Measurements from ENCODE around the gene GAGE12D. TPM values are rescaled to one million over a fixed set of nuclear protein-coding genes. Genes with fewer than 3 reads are reported as not detected.
"Not testable (repeated sequence)": the region's sequence is repeated elsewhere in the genome, so short reads cannot be mapped to it uniquely, and the experiment has no call there.

GAGE12D gene
- total and polyA plus RNA-seq, 2 of the 4 experiments (the other 2 are of a cell fraction) = not detected

- in situ Hi-C loops (cut with MboI; ENCODE audit: low sequenced_read_pairs) = not testable (repeated sequence)
Measured at GRCh38 chrX:49570100-49570499, 28.6 kb downstream of the GAGE12D start, which contains the start of gene GAGE12G. Gene GAGE12G, plus strand, starts transcription at chrX:49570400. Its CDS starts 1,155 bp downstream, at chrX:49571555.

GRCh38 chrX:49579649-49580048 lies 38.1 kb downstream of the GAGE12D start, which contains the start of gene GAGE12H:
Gene GAGE12H, plus strand, starts transcription at chrX:49579949. Its CDS starts 1,155 bp downstream, at chrX:49581104.
- H3K14ac ChIP-seq (replicated peaks; ENCODE audit: low read depth, low read length); H2AFZ ChIP-seq (replicated peaks; ENCODE audit: low read length, poor library complexity); H2BK5ac ChIP-seq (ENCODE audit: low read depth, low read length, poor library complexity, severe bottlenecking); H3K23ac ChIP-seq (ENCODE audit: low read depth, low read length); H4K20me1 ChIP-seq (ENCODE audit: insufficient read depth, low read length); H3K56ac ChIP-seq (ENCODE audit: extremely low read depth, insufficient read depth, low read length); H3K9me3 ChIP-seq (ENCODE audit: control insufficient read depth, insufficient read depth, low read length); H2AK5ac ChIP-seq (ENCODE audit: low read depth, low read length); H3K4me2 ChIP-seq (ENCODE audit: low read depth, low read length); H3K27me3 ChIP-seq (ENCODE audit: control insufficient read depth, insufficient read depth, low read length); in situ Hi-C loops (cut with MboI; ENCODE audit: low sequenced_read_pairs); H3K9ac ChIP-seq (ENCODE audit: low read depth, low read length); H3K18ac ChIP-seq (ENCODE audit: low read depth, low read length); ATAC-seq (ENCODE audit: low read depth); CTCF ChIA-PET; intact Hi-C loops (cut with micrococcal nuclease); H3K36me3 ChIP-seq (ENCODE audit: control insufficient read depth, insufficient read depth, low read length); H3K9me1 ChIP-seq (ENCODE audit: insufficient read depth, low read length); H2BK120ac ChIP-seq (ENCODE audit: low read depth, low read length); H4K91ac ChIP-seq (ENCODE audit: insufficient read depth, low read depth, low read length); H3K4me1 ChIP-seq (ENCODE audit: control insufficient read depth, insufficient read depth, low read length); H3K79me1 ChIP-seq (ENCODE audit: low read depth in 1 of 2, low read length in 2 of 2); H2BK20ac ChIP-seq (ENCODE audit: low read depth, low read length); H3K4ac ChIP-seq (ENCODE audit: low read depth, low read length); H4K5ac ChIP-seq (ENCODE audit: low read depth, low read length); H2BK15ac ChIP-seq (ENCODE audit: low read depth, low read length); dilution Hi-C loops (cut with HindIII; ENCODE audit: low sequenced_read_pairs, unreplicated experiment); DNase-seq; H3K27ac ChIP-seq (ENCODE audit: insufficient read depth, low read length); H3K4me3 ChIP-seq (ENCODE audit: insufficient read depth, low read depth, low read length); BruUV-seq (replicated peaks); H2AK9ac ChIP-seq (replicated peaks; ENCODE audit: low read depth, low read length, poor library complexity); H4K8ac ChIP-seq (ENCODE audit: low read depth in 2 of 2, low read length in 2 of 2); POLR2A ChIA-PET (ENCODE audit: unreplicated experiment): not testable (repeated sequence)
- WGBS, 2 experiments (ENCODE audit: extremely low coverage in 2 of 2, insufficient read length in 1 of 2) = no CpG with 5 or more reads among the region's 16 CpGs

More at GRCh38 chrX:49570100-49570499, 28.6 kb downstream of the GAGE12D start, which contains the start of gene GAGE12G:
- H2AK9ac ChIP-seq (replicated peaks; ENCODE audit: low read depth, low read length, poor library complexity); H3K4ac ChIP-seq (ENCODE audit: low read depth, low read length); H3K9me3 ChIP-seq (ENCODE audit: control insufficient read depth, insufficient read depth, low read length); H2AK5ac ChIP-seq (ENCODE audit: low read depth, low read length); POLR2A ChIA-PET (ENCODE audit: unreplicated experiment); BruUV-seq (replicated peaks); DNase-seq; H2BK120ac ChIP-seq (ENCODE audit: low read depth, low read length); H3K4me3 ChIP-seq (ENCODE audit: insufficient read depth, low read depth, low read length); H4K20me1 ChIP-seq (ENCODE audit: insufficient read depth, low read length); H3K14ac ChIP-seq (replicated peaks; ENCODE audit: low read depth, low read length); H3K79me1 ChIP-seq (ENCODE audit: low read depth in 1 of 2, low read length in 2 of 2); H4K8ac ChIP-seq (ENCODE audit: low read depth in 2 of 2, low read length in 2 of 2); H2AFZ ChIP-seq (replicated peaks; ENCODE audit: low read length, poor library complexity); H2BK20ac ChIP-seq (ENCODE audit: low read depth, low read length); H2BK15ac ChIP-seq (ENCODE audit: low read depth, low read length); H3K23ac ChIP-seq (ENCODE audit: low read depth, low read length); intact Hi-C loops (cut with micrococcal nuclease); H4K91ac ChIP-seq (ENCODE audit: insufficient read depth, low read depth, low read length); H3K9me1 ChIP-seq (ENCODE audit: insufficient read depth, low read length); H3K9ac ChIP-seq (ENCODE audit: low read depth, low read length); CTCF ChIA-PET; H3K56ac ChIP-seq (ENCODE audit: extremely low read depth, insufficient read depth, low read length); H3K4me1 ChIP-seq (ENCODE audit: control insufficient read depth, insufficient read depth, low read length); H3K18ac ChIP-seq (ENCODE audit: low read depth, low read length); H3K27ac ChIP-seq (ENCODE audit: insufficient read depth, low read length); H2BK5ac ChIP-seq (ENCODE audit: low read depth, low read length, poor library complexity, severe bottlenecking); H4K5ac ChIP-seq (ENCODE audit: low read depth, low read length); dilution Hi-C loops (cut with HindIII; ENCODE audit: low sequenced_read_pairs, unreplicated experiment); H3K4me2 ChIP-seq (ENCODE audit: low read depth, low read length); H3K27me3 ChIP-seq (ENCODE audit: control insufficient read depth, insufficient read depth, low read length); H3K36me3 ChIP-seq (ENCODE audit: control insufficient read depth, insufficient read depth, low read length); ATAC-seq (ENCODE audit: low read depth): not testable (repeated sequence)
- WGBS, 2 experiments (ENCODE audit: extremely low coverage in 2 of 2, insufficient read length in 1 of 2) = no CpG with 5 or more reads among the region's 16 CpGs
